Body of pancreas (tissue), 4 donors: ENCODE results near the gene CTRB2. TPM values are rescaled to one million over a fixed set of nuclear protein-coding genes. Genes with fewer than 3 reads are reported as not detected.

Source experiments
- ATAC-seq: fragments of 150-250 bp; one replicate; pipeline ENCODE4 v1.9.1; 2016
- DNase-seq, 4 donors: peaks; one replicate each; pipeline ENCODE4 v3.0.0-alpha.2; 2019
- H3K27ac ChIP-seq, 4 donors: fragments of 200-600 bp; sonication (generic); 1 replicate in 3 of 4; 2 replicates in 1 of 4; pipeline versions ENCODE4 v1.5.1 to v1.6.1; 2016 to 2019; ENCODE audit warnings: mild to moderate bottlenecking in 1 of 4, mixed read lengths in 1 of 4, moderate library complexity in 1 of 4
- H3K27me3 ChIP-seq, 2 donors: fragments of 200-600 bp; sonication (generic); one replicate each; pipeline ENCODE4 v1.6.0; 2016; ENCODE audit warnings: mild to moderate bottlenecking in 1 of 2
- H3K36me3 ChIP-seq, 2 donors: fragments of 200-600 bp; sonication (generic); replicated peaks in 1 of 2; 2 replicates each; pipeline ENCODE4 v1.5.1; 2016; ENCODE audit warnings: low read depth in 2 of 2; ENCODE audit not compliant: insufficient read depth in 1 of 2
- H3K4me1 ChIP-seq: fragments of 200-600 bp; sonication (generic); one replicate; pipeline ENCODE4 v1.6.0; 2016
- H3K4me3 ChIP-seq, 2 donors: fragments of 200-600 bp; sonication (generic); 1 replicate in 1 of 2; 2 replicates in 1 of 2; pipeline ENCODE4 v1.5.1; 2016 to 2019
- H3K9me3 ChIP-seq, 3 donors: fragments of 200-600 bp; sonication (generic); 1 replicate in 2 of 3; 2 replicates in 1 of 3; pipeline ENCODE4 v1.5.1; 2016
- POLR2A ChIP-seq, 3 donors: fragments of 450-650 bp; IDR thresholded peaks; one replicate each; pipeline ENCODE4 v1.6.1; 2016; ENCODE audit warnings: antibody characterized with exemption in 3 of 3, mild to moderate bottlenecking in 2 of 3
- WGBS, 2 donors: methylation state at CpG; one replicate each; pipeline ENCODE4 v1.1.5; 2017; 5-methylcytosine and 5-hydroxymethylcytosine counted together
- intact Hi-C: fragments of 100-400 bp; cut with DNase I; formaldehyde crosslinking; loops from one replicate; pipeline ENCODE4 v1.15.1; 2023
- total RNA-seq, 2 donors: library from RNA; depleted of rRNA; stranded (reverse); fragments of >200 nt; gene quantifications; one replicate each; pipeline ENCODE4 v1.1.0, GENCODE V29; 2016
- TF ChIP-seq, protein P1 (sequence below), 7 experiments: fragments of 450-650 bp in 4 of 7; fragments of 200-600 bp in 3 of 7; sonication (generic) in 3 of 7; IDR thresholded peaks; one replicate each; pipeline ENCODE4 v1.5.1; 2016 to 2019; ENCODE audit warnings: antibody characterized with exemption in 7 of 7

CTRB2 gene
- total RNA-seq, 2 donors from 2014 or later = 18,538 to 32,261 TPM

DNA sequence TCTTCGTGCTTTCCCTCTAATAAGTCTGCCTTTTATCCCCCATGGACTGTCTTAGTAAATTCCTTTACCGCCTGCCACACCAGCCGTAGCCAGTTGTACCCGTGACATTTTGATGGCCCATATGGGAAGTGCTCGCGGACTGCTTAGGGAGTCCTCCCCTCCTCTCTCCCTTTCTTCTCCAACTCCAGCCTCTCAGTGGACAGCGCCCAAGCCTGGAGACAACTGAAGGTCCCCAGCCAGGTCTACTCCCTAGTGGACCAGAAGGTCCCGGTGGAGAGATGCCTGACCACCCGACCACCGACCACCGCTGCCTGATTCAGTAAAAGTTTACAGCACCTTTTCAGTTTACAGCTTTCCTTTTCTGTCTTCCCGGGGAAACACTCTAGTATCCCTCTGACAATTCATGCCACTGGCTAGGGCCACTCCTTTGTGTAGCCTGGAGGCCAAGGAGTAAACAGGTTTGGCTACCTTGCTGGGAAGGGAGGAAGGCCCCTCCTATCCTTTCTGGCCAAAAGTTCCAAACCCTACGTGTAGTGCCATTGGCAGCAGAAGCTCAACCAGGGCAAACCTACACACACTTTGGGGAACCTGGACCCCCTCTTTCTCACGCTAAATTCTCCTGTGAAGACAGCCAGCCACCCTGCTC is 18.0 kb downstream of the CTRB2 start:
- no peaks in the 10 kb centered on the region for H3K27me3 ChIP-seq
- ATAC-seq = no peak
- H3K4me1 ChIP-seq = no peaks in the 10 kb centered on the region
- no peaks in the 10 kb centered on the region for H3K36me3 ChIP-seq
- no peak for DNase-seq
- H3K27ac ChIP-seq = no peak overlapping the region
- intact Hi-C loops = no loop called here
- TF ChIP-seq, protein P1, sequence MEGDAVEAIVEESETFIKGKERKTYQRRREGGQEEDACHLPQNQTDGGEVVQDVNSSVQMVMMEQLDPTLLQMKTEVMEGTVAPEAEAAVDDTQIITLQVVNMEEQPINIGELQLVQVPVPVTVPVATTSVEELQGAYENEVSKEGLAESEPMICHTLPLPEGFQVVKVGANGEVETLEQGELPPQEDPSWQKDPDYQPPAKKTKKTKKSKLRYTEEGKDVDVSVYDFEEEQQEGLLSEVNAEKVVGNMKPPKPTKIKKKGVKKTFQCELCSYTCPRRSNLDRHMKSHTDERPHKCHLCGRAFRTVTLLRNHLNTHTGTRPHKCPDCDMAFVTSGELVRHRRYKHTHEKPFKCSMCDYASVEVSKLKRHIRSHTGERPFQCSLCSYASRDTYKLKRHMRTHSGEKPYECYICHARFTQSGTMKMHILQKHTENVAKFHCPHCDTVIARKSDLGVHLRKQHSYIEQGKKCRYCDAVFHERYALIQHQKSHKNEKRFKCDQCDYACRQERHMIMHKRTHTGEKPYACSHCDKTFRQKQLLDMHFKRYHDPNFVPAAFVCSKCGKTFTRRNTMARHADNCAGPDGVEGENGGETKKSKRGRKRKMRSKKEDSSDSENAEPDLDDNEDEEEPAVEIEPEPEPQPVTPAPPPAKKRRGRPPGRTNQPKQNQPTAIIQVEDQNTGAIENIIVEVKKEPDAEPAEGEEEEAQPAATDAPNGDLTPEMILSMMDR (IDR thresholded peaks at IDR 0.05) = no peak
- no peak for TF ChIP-seq POLR2A (IDR thresholded peaks at IDR 0.05)
- no peaks in the 10 kb centered on the region for H3K9me3 ChIP-seq
- no peak overlapping the region for H3K4me3 ChIP-seq
- 80 to 95% methylated on average over 13 to 14 of the region's 14 CpGs for WGBS, 2 donors

DNA sequence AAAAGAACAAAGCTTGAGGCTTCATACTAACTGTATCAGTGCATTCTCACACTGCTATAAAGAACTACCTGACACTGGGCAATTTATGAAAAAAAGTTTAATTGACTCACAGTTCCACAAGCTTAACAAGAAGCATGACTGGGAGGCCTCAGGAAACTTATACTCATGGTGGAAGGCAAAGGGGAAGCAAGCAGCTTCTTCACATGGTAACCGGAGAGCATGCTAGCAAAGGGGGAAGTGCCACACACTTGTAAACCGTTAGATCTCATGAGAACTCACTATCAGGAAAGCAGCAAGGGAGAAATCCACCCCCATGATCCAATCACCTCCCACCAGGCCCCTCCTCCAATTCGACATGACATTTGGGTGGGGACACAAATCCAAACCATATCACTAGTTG is 25.3 kb downstream of the CTRB2 start:
- no peak overlapping the region for H3K4me3 ChIP-seq
- no peaks in the 10 kb centered on the region for H3K27me3 ChIP-seq
- H3K4me1 ChIP-seq = no peaks in the 10 kb centered on the region
- intact Hi-C loops = no loop called here
- ATAC-seq (no peak), DNase-seq (no peak)
- no peak overlapping the region for H3K27ac ChIP-seq
- H3K9me3 ChIP-seq = peaks cover 0 to 6% (median 0%) of the 10 kb centered on the region in 3 donors
- H3K36me3 ChIP-seq = no peaks in the 10 kb centered on the region
- 22 to 42% methylated on average over 3 of the region's 3 CpGs for WGBS, 2 donors
- no peak for TF ChIP-seq POLR2A (IDR thresholded peaks at IDR 0.05)
- TF ChIP-seq, protein P1 (IDR thresholded peaks at IDR 0.05) = no peak

DNA sequence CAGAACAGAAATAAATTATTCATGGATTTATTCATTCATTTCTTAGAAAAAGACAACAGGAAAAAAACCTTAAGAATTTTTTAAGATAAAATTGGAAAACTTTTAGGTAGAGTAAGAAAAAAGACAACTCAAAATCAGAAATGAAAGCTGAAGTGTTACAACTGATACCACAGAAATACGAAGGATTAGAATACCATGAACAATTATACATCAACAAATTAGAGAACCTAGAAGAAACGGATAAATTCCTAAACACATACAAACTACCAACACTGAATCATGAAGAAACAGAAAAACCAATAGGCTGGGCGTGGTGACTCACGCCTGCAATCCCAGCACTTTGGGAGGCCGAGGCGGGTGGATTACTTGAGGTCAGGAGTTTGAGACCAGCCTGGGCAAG is 27.8 kb downstream of the CTRB2 start:
- Histone ChIP-seq H3K4me1 (no peaks in the 10 kb centered on the region), H3K4me3 (no peak overlapping the region), H3K9me3 (peaks cover 0 to 10% (median 0%) of the 10 kb centered on the region in 3 donors), H3K36me3 (no peaks in the 10 kb centered on the region), H3K27ac (no peak overlapping the region), H3K27me3 (no peaks in the 10 kb centered on the region)
- ATAC-seq (no peak), DNase-seq (no peak)
- WGBS, 2 donors = 91 to 95% methylated on average over 6 of the region's 6 CpGs
- TF ChIP-seq, protein P1 (IDR thresholded peaks at IDR 0.05) = no peak
- intact Hi-C loops = no loop called here

DNA sequence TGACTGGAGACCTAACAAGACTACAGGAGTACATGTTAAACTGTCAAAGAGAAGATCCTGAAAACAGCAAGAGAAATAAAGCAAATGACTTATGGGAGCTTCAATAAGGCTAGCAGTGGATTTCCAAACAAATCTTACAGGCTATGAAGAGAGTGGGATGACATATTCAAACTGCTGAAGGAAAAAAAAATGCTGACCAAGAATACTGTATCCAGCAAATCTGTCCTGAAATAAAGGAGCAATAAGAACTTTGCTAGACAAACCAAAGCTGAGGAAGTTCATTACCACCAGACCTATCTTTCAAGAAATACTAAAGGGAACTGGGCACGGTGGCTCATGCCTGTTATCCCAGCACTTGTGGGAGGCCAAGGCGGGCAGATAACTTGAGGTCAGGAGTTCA is 30.0 kb downstream of the CTRB2 start:
- Histone ChIP-seq H3K27me3 (no peaks in the 10 kb centered on the region), H3K4me1 (no peaks in the 10 kb centered on the region), H3K36me3 (no peaks in the 10 kb centered on the region), H3K4me3 (no peak overlapping the region), H3K9me3 (peaks cover 0 to 10% (median 0%) of the 10 kb centered on the region in 3 donors), H3K27ac (no peak overlapping the region)
- DNase-seq (no peak), ATAC-seq (no peak)
- TF ChIP-seq, protein P1 (IDR thresholded peaks at IDR 0.05) = no peak
- no peak for TF ChIP-seq POLR2A (IDR thresholded peaks at IDR 0.05)
- WGBS, 2 donors = 88 to 92% methylated on average over 2 of the region's 2 CpGs
- intact Hi-C loops = no loop called here

DNA sequence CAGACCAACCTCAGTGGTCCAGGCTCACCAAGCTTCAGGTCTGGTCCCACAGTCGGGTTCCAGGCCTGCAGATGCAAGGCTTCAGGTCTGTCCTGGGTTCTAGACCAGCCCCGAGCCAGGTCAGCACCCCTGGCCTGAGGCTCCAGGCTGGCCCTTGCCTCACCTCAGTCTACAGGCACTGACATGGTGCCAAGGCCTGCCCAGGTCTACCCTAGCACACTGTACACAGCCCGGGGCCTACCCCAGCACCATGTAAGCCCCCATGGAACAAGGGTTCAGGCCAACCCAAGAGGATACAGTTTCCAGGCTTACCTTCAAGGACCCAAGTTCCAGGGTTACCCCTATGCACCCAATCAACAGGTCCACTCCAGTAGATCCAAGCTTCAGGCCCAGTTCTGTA is 31.9 kb downstream of the CTRB2 start:
- 89% methylated on average over 1 of the region's 3 CpGs; no CpG with 5 or more reads in 1 of the 2 donors for WGBS, 2 donors
- DNase-seq = no peak
- no peaks in the 10 kb centered on the region for H3K27me3 ChIP-seq
- no peak for TF ChIP-seq POLR2A (IDR thresholded peaks at IDR 0.05)
- TF ChIP-seq, protein P1 (IDR thresholded peaks at IDR 0.05) = no peak
- ATAC-seq = no peak
- intact Hi-C loops = no loop called here
- no peak overlapping the region for H3K27ac ChIP-seq
- H3K4me3 ChIP-seq = no peak overlapping the region
- peaks cover 0 to 18% (median 0%) of the 10 kb centered on the region in 3 donors for H3K9me3 ChIP-seq
- no peaks in the 10 kb centered on the region for H3K4me1 ChIP-seq
- no peaks in the 10 kb centered on the region for H3K36me3 ChIP-seq
